ENCODE data around the gene ATP5F1D. TPM values are rescaled to one million over a fixed set of nuclear protein-coding genes. Genes with fewer than 3 reads are reported as not detected.
A peak's percentile ranks its signal among the peaks of the same experiment; 100 is the strongest.

Gene ATP5F1D
- total RNA-seq, 2 donors from 2014 or later: 193 to 269 TPM

GRCh38 chr19:1254530-1255185, 13.1 kb downstream of the ATP5F1D start:
- DNase-seq (ENCODE audit: low spot score): no peak
- Histone ChIP-seq H3K27me3 (no peaks in the 10 kb centered on the region), H3K27ac (peak overlapping the region; percentile 97 to 100), H3K9me3 (no peaks in the 10 kb centered on the region), H3K4me1 (peaks cover 0 to 89% of the 10 kb centered on the region in 2 donors), H3K36me3 (peaks cover 66% of the 10 kb centered on the region), H3K4me3 (no peak overlapping the region)
- no peak for TF ChIP-seq CTCF (IDR thresholded peaks at IDR 0.05)

- H3K27ac ChIP-seq: peak overlapping the region; percentile 97 to 100
- no peaks in the 10 kb centered on the region for H3K9me3 ChIP-seq
- peaks cover 0 to 98% of the 10 kb centered on the region in 2 donors for H3K4me1 ChIP-seq
- H3K36me3 ChIP-seq: peaks cover 63% of the 10 kb centered on the region
- no peak for DNase-seq (ENCODE audit: low spot score)
- no peak overlapping the region for H3K4me3 ChIP-seq
- no peak for TF ChIP-seq CTCF (IDR thresholded peaks at IDR 0.05)
- no peaks in the 10 kb centered on the region for H3K27me3 ChIP-seq
Observed at GRCh38 chr19:1255186-1256161, 13.9 kb downstream of the ATP5F1D start.

GRCh38 chr19:1256646-1257474, 15.3 kb downstream of the ATP5F1D start:
- H3K9me3 ChIP-seq: no peaks in the 10 kb centered on the region
- peak overlapping the region; percentile 93 to 97 for H3K27ac ChIP-seq
- TF ChIP-seq CTCF (IDR thresholded peaks at IDR 0.05): no peak
- DNase-seq (ENCODE audit: low spot score): no peak
- H3K4me3 ChIP-seq: no peak overlapping the region
- peaks cover 50% of the 10 kb centered on the region for H3K36me3 ChIP-seq
- peaks cover 0 to 97% of the 10 kb centered on the region in 2 donors for H3K4me1 ChIP-seq
- H3K27me3 ChIP-seq: no peaks in the 10 kb centered on the region

- Histone ChIP-seq H3K27me3 (no peaks in the 10 kb centered on the region), H3K4me1 (peaks cover 0 to 97% of the 10 kb centered on the region in 2 donors), H3K4me3 (no peak overlapping the region), H3K27ac (peak overlapping the region; percentile 93 to 97), H3K9me3 (no peaks in the 10 kb centered on the region), H3K36me3 (peaks cover 47% of the 10 kb centered on the region)
- DNase-seq (ENCODE audit: low spot score): no peak
- TF ChIP-seq CTCF (IDR thresholded peaks at IDR 0.05): no peak
Observed at GRCh38 chr19:1257475-1258162, 16.1 kb downstream of the ATP5F1D start.

GRCh38 chr19:1258163-1258492, 16.6 kb downstream of the ATP5F1D start:
- no peak for TF ChIP-seq CTCF (IDR thresholded peaks at IDR 0.05)
- H3K4me3 ChIP-seq: no peak overlapping the region

More at GRCh38 chr19:1258163-1258492, 16.6 kb downstream of the ATP5F1D start:
- Histone ChIP-seq H3K27ac (peak overlapping the region; percentile 93 to 97), H3K9me3 (no peaks in the 10 kb centered on the region), H3K36me3 (peaks cover 47% of the 10 kb centered on the region), H3K4me1 (peaks cover 0 to 94% of the 10 kb centered on the region in 2 donors), H3K27me3 (no peaks in the 10 kb centered on the region)
- DNase-seq (ENCODE audit: low spot score): no peak
